ENCODE measurements around the gene PLXNB1. TPM values are rescaled to one million over a fixed set of nuclear protein-coding genes. Genes with fewer than 3 reads are reported as not detected.
A peak's percentile ranks its signal among the peaks of the same experiment; 100 is the strongest.

Gene PLXNB1
- total and polyA plus RNA-seq, 2 donors, result 22.7 to 65.7 TPM

DNA sequence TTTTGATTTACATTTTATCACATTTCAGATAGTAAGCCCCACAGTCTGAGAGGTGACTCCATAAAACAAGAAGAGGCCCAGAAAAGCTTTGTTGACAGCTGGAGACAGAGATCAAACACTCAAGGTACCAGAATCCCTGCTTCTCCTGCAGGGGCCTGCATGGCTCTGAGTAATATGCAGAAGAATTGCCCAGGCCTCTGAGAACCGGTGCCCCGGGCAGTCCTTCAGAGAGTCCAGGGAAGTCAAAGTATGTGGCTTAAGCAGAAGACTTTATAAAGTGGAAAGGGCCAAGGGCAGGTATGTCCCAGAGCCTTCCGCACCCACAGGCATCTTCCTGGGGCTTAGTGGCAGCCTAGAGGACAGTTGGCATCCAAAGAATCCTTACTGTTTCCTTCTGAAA is 29.4 kb upstream of the PLXNB1 start:
- DNase-seq (ENCODE audit: extremely low spot score), result no peak
- H3K36me3 ChIP-seq (ENCODE audit: insufficient read depth), result peaks cover 3% of the 10 kb centered on the region
- no peaks in the 10 kb centered on the region for H3K4me1 ChIP-seq (ENCODE audit: insufficient read depth)
- no peak overlapping the region for H3K27ac ChIP-seq (ENCODE audit: low read depth)
- H3K4me3 ChIP-seq (ENCODE audit: low read depth, low read length), result no peak overlapping the region
- WGBS, result 93% methylated on average over 3 of the region's 3 CpGs

DNA sequence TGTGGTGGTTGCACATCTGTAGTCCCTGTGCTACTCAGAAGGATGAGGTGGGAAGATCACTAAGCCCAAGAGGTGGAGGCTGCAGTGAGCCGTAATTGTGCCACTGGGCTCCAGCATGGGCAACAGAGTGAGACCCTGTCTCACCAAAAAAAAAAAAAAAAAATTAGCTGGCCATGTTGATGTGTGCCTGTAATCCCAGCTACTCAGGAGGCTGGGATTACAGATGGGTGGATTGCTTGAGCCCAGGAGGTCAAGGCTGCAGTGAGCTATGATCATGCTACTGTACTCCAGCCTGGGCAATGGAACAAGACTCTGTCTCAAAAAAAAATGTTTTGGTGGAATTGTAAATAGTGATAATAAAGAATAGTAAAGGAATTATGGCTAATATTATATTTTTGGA is 26.6 kb upstream of the PLXNB1 start:
- Histone ChIP-seq H3K4me3 (ENCODE audit: low read depth, low read length) (no peak overlapping the region), H3K27ac (ENCODE audit: low read depth) (no peak overlapping the region), H3K36me3 (ENCODE audit: insufficient read depth) (peaks cover 3% of the 10 kb centered on the region), H3K4me1 (ENCODE audit: insufficient read depth) (no peaks in the 10 kb centered on the region)
- no peak for DNase-seq (ENCODE audit: extremely low spot score)
- WGBS, result 96% methylated on average over 1 of the region's 1 CpG

DNA sequence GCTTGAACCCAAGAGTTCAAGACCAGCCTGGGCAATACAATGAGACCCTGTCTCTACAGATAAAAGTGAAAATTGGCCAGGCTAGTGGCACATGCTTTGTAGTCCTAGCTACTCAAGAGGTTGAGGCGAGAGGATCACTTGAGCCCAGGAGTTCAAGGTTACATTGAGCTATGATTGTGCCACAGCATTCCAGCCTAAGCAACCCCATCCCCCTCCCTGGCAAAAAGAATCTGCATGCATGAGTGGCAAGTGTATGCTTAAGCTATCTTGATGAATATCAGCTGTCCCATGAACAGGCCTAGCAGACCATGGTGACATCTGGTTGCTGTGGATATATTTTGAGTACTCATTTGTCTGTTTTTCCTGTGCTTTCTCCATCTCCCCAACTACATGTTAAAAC is 21.4 kb upstream of the PLXNB1 start:
- WGBS, result 89% methylated on average over 1 of the region's 1 CpG
- DNase-seq (ENCODE audit: extremely low spot score), result no peak
- Histone ChIP-seq H3K36me3 (ENCODE audit: insufficient read depth) (no peaks in the 10 kb centered on the region), H3K4me1 (ENCODE audit: insufficient read depth) (no peaks in the 10 kb centered on the region), H3K4me3 (ENCODE audit: low read depth, low read length) (no peak overlapping the region), H3K27ac (ENCODE audit: low read depth) (no peak overlapping the region)

DNA sequence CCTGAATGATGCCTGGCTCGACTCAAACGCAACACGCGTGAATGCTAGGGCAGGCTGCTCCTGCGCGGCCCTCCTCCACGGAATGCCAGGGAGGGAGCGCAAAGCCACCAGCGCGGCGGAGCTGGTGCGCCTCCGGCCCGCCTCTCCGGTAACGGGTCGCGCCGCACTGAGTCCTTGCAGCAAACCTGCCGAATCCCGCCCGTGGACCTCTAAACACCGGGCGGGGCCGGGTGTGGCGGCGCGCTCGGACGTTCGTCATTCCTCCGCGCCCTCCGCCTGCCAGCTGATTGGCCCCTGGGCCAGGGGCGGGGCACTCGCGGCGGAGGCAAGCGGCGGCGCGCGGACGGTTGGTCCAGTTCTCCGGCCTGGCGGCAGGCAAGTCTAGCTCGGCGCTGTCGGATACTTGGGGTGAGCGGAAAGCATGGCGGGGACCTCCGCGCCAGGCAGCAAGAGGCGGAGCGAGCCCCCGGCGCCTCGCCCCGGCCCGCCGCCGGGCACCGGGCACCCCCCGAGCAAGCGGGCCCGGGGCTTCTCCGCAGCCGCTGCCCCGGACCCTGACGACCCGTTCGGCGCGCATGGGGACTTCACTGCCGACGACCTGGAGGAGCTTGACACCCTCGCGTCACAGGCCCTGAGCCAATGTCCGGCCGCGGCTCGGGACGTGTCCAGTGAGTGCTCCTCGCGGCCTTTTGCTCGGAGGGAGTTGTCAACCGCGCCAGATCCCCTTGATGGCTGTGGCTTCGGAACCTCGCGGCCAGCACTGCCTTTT is 16.7 kb upstream of the PLXNB1 start, which contains the start of gene ATRIP:
Gene ATRIP (plus strand): TSS at position 313 of the 769 bp plus-strand sequence. CDS start 109 bp downstream, at position 422.
- Histone ChIP-seq H3K36me3 (ENCODE audit: insufficient read depth) (no peaks in the 10 kb centered on the region), H3K4me3 (ENCODE audit: low read depth, low read length) (peak within 1 kb of the TSS; percentile 62), H3K4me1 (ENCODE audit: insufficient read depth) (no peaks in the 10 kb centered on the region), H3K27ac (ENCODE audit: low read depth) (peak within 1 kb of the TSS; percentile 81)
- DNase-seq (ENCODE audit: extremely low spot score), result peak; percentile 54
- under 1% methylated on average over 91 of the region's 91 CpGs for WGBS

DNA sequence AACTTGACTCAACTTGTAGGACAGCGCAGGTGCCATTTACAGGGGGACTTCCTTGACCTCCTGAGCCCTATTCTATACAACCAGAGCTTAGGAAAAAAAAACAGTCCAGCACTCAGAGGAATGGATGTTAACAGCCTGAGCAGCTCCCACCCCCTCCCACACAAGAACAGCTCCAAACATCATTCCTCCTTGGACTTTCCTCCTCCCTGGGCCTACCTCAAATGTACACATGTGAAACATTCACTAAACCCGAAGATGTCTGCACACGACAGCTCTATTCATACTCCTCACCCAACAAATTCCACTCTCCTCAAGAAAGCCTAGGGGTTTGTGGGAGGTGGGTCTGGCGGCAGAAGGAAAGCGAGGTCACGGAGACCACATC is 16.1 kb upstream of the PLXNB1 start:
- no peak for DNase-seq (ENCODE audit: extremely low spot score)
- Histone ChIP-seq H3K36me3 (ENCODE audit: insufficient read depth) (no peaks in the 10 kb centered on the region), H3K4me3 (ENCODE audit: low read depth, low read length) (peak overlapping the region; percentile 62), H3K27ac (ENCODE audit: low read depth) (peak overlapping the region; percentile 68), H3K4me1 (ENCODE audit: insufficient read depth) (no peaks in the 10 kb centered on the region)
- WGBS, result 10% methylated on average over 6 of the region's 6 CpGs

DNA sequence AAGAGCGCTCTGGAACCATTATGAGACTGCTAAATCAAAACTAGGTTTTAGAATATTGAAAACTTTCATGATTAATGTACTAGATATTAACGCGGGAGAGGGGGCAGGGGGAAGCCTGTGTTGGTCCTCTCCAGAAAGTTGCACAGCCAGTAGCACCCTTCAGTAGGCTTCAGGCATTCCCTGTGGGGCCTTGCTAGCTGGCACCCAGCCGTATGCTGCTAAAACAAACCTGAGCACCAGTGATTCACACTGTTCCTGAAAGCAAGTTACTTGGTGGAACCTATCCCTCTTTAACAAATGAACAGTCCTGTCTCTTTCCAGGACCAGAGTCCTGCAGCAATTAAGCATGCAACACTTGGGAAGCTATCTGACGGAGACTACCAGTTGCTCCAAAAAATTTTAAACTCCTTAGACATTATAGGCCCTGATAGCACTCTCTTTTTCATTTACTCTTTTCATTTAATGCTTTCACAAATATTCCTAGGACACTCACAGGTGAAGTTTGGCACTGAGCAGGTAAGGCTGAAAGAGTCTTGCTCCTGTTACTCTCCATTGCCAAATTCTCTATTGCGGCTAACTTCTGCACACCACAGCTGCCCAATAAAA is 15.5 kb upstream of the PLXNB1 start:
- no peak overlapping the region for H3K27ac ChIP-seq (ENCODE audit: low read depth)
- DNase-seq (ENCODE audit: extremely low spot score), result no peak
- no peaks in the 10 kb centered on the region for H3K36me3 ChIP-seq (ENCODE audit: insufficient read depth)
- no peaks in the 10 kb centered on the region for H3K4me1 ChIP-seq (ENCODE audit: insufficient read depth)
- WGBS, result 79% methylated on average over 6 of the region's 6 CpGs
- H3K4me3 ChIP-seq (ENCODE audit: low read depth, low read length), result no peak overlapping the region

DNA sequence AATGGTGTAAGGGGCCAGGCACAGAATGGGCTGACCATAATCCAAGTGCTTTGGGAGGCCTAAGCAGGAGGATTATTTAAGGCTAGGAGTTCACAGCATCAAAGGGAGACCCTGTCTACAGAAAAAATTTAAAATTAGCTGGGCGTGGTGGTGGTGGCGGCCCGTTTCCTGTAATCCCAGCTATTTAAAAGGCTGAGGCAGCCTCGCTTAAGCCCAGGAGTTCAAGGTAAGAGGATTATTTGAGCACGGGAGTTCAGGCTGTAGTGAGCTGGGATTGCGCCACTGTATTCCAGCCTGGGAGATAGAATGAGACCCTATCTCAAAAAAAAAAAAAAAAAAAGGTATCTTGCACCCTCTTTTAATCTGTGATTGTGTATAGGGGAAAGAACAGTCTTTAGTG is 12.1 kb upstream of the PLXNB1 start:
- 78% methylated on average over 6 of the region's 6 CpGs for WGBS
- Histone ChIP-seq H3K4me3 (ENCODE audit: low read depth, low read length) (no peak overlapping the region), H3K36me3 (ENCODE audit: insufficient read depth) (no peaks in the 10 kb centered on the region), H3K27ac (ENCODE audit: low read depth) (no peak overlapping the region), H3K4me1 (ENCODE audit: insufficient read depth) (no peaks in the 10 kb centered on the region)
- no peak for DNase-seq (ENCODE audit: extremely low spot score)

DNA sequence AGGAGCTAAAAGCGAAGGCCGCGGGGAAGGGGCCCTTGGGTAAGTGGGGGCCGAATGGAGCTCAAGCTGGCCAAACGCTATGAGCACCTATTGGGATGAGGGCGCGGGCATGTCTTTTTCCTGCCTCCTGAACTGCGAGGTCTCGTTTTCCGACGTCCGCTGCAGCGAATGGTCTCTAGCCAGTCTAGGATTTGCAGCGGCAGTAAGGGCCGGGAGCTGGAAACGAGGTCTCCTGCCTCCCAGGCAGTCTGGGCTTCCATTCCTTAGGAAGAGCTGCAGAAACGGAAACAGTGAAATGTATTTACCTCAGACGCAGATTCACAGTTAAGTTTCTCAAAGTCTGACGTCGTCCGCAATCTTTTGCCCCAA is 10.7 kb upstream of the PLXNB1 start:
- peak overlapping the region; percentile 85 for H3K4me3 ChIP-seq (ENCODE audit: low read depth, low read length)
- under 1% methylated on average over 21 of the region's 21 CpGs for WGBS
- H3K27ac ChIP-seq (ENCODE audit: low read depth), result peak overlapping the region; percentile 97
- no peaks in the 10 kb centered on the region for H3K36me3 ChIP-seq (ENCODE audit: insufficient read depth)
- no peak for DNase-seq (ENCODE audit: extremely low spot score)
- no peaks in the 10 kb centered on the region for H3K4me1 ChIP-seq (ENCODE audit: insufficient read depth)

DNA sequence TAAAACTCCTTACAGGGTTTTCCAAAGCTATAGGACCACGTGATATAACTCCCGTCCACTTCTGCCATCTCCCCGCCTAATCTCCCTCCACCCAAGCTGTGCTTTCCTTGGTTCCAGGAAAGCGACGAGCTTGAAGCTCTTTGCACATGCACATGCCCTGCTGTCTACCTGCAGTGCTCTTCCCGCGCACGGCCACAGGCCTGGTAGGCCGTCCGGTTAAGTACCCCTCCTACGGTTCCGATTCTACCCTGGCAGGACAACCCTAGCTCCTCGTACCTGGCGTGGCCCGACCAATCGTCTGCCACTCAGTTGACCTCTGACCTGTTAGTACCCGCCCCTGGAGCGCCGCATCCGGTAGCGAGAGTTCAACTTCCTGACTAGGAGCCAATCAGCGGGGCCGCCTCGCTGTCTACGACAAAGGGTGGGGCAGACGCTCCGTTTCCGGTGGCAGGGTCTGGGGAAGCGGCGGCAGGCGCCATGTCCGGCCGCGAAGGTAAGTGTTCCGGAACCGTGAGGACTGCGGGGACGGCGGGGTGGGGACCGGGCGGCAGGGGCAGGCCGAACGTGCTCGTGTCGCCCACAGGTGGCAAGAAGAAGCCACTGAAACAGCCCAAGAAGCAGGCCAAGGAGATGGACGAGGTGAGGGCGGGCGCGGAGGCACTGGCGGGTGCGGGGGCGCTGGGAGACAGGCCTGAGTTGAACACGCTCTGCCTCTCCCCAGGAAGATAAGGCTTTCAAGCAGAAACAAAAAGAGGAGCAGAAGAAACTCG is 10.1 kb upstream of the PLXNB1 start, which contains the start of the genes CCDC51 and TMA7:
Gene CCDC51 (minus strand): TSS at position 300 of the 770 bp plus-strand sequence. CDS start 4,991 bp downstream, outside the sequence.
Gene TMA7 (plus strand): TSS at position 438 of the 770 bp plus-strand sequence. CDS start 40 bp downstream, at position 478.
- WGBS, result under 1% methylated on average over 54 of the region's 54 CpGs
- DNase-seq (ENCODE audit: extremely low spot score), result peak; percentile 94
- peak within 1 kb of the TSS; percentile 97 for H3K27ac ChIP-seq (ENCODE audit: low read depth)
- H3K4me1 ChIP-seq (ENCODE audit: insufficient read depth), result no peaks in the 10 kb centered on the region
- no peaks in the 10 kb centered on the region for H3K36me3 ChIP-seq (ENCODE audit: insufficient read depth)
- peak within 1 kb of the TSS; percentile 85 for H3K4me3 ChIP-seq (ENCODE audit: low read depth, low read length)

DNA sequence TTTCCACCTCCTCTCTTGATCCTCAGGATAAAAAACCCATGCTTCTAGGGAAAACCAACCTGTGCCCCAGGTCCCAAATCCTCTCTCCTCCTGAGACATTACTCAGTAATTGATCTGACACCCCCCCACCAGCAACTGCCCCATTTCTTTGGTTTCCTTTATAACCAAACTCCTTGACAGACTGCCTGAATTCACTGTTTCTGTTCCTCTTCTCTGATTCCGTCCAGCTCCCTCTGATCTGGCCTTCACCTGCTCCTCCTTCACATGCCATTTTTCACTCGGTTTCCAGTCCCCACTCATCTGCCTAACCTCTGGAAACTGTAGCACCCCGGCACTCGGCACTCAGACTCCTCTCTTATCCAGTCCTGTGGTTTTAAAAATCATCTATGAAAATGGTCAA is 7.9 kb upstream of the PLXNB1 start:
- H3K27ac ChIP-seq (ENCODE audit: low read depth), result no peak overlapping the region
- H3K4me1 ChIP-seq (ENCODE audit: insufficient read depth), result no peaks in the 10 kb centered on the region
- no peak overlapping the region for H3K4me3 ChIP-seq (ENCODE audit: low read depth, low read length)
- DNase-seq (ENCODE audit: extremely low spot score), result no peak
- 83% methylated on average over 4 of the region's 4 CpGs for WGBS
- H3K36me3 ChIP-seq (ENCODE audit: insufficient read depth), result no peaks in the 10 kb centered on the region

DNA sequence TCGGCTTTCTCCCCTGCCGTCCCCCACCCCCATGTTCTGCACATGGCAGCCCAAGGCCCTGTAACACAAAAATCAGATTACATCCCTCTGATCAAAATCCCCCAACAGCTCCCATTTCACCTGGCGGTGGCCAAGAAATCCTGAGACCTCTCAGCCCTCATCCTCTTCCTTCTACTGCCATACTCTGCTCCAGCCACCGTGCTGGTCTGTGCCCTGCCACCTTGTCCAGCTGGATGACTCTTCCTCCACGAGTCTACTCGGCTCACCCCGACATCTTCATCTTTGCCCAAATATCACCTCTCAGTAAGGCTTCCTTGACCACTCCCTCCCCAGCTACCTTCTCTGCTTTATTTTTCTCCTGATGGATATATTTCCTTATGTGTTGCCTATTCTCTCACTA is 7.0 kb upstream of the PLXNB1 start:
- 81% methylated on average over 7 of the region's 7 CpGs for WGBS
- no peak overlapping the region for H3K4me3 ChIP-seq (ENCODE audit: low read depth, low read length)
- H3K4me1 ChIP-seq (ENCODE audit: insufficient read depth), result no peaks in the 10 kb centered on the region
- no peak overlapping the region for H3K27ac ChIP-seq (ENCODE audit: low read depth)
- no peak for DNase-seq (ENCODE audit: extremely low spot score)
- H3K36me3 ChIP-seq (ENCODE audit: insufficient read depth), result no peaks in the 10 kb centered on the region

DNA sequence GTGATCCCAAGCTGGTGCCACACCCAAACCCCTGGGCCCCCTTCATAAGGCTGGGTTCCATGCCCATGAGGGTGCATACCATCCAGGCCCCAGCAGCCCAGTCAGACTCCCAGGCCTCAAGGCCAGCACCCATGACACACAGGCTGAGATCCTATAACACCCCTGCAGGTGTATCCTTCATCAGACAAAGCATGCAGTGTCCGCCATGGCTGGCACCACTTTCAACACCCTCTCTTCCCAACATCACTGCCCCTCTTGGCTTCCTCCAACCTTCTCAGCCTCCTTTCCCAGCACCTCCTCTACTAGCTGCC is 6.5 kb upstream of the PLXNB1 start:
- WGBS, result 84% methylated on average over 1 of the region's 1 CpG
- H3K36me3 ChIP-seq (ENCODE audit: insufficient read depth), result no peaks in the 10 kb centered on the region
- no peak overlapping the region for H3K4me3 ChIP-seq (ENCODE audit: low read depth, low read length)
- H3K27ac ChIP-seq (ENCODE audit: low read depth), result no peak overlapping the region
- no peak for DNase-seq (ENCODE audit: extremely low spot score)
- H3K4me1 ChIP-seq (ENCODE audit: insufficient read depth), result no peaks in the 10 kb centered on the region

DNA sequence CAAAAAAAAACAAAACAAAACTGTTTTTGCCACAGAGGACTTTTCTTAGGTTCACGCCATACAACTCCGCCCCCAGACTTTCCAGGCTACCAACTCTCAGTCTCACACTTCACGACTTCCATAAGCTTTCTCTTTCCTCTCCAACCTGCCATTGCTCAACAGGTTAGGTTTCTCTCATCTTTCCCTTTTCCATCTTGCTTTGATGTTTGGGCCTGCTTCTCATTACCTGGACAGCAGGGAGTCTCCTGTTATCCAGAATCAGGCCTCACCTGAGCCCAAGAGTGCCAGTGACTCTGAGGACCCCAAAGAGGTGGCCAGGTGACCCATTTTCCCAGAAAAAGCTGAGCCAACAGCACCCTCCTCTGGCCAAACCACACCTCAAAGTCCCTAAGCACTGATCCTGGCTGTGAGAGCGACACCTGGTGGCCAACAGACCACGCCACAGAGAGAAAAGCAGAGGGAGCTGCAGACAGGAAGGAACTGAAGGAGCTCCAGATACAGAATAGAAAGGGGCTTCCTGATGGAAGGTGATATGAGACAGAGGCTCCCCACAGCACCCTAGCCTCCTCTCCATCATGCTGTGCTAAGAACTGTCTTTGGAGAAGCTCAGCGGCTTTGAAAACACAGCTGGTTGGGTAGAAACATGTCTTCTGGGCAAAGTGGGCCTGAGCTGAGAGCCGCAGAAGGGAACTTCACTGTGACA is 6.0 kb upstream of the PLXNB1 start:
- no peaks in the 10 kb centered on the region for H3K36me3 ChIP-seq (ENCODE audit: insufficient read depth)
- no peak overlapping the region for H3K27ac ChIP-seq (ENCODE audit: low read depth)
- no peaks in the 10 kb centered on the region for H3K4me1 ChIP-seq (ENCODE audit: insufficient read depth)
- peak; percentile 70 for DNase-seq (ENCODE audit: extremely low spot score)
- no peak overlapping the region for H3K4me3 ChIP-seq (ENCODE audit: low read depth, low read length)
- 47% methylated on average over 7 of the region's 7 CpGs for WGBS

All from urinary bladder (tissue), 4 donors.